ENCODE measurements around the gene SIGLEC10. TPM values are rescaled to one million over a fixed set of nuclear protein-coding genes. Genes with fewer than 3 reads are reported as not detected.

SIGLEC10 gene
- total and polyA plus RNA-seq, 9 of the 15 experiments (the other 6 are each of a cell fraction or from before 2014, with no cell fraction given): 0.10 to 1.8 (median 0.82) TPM

DNA sequence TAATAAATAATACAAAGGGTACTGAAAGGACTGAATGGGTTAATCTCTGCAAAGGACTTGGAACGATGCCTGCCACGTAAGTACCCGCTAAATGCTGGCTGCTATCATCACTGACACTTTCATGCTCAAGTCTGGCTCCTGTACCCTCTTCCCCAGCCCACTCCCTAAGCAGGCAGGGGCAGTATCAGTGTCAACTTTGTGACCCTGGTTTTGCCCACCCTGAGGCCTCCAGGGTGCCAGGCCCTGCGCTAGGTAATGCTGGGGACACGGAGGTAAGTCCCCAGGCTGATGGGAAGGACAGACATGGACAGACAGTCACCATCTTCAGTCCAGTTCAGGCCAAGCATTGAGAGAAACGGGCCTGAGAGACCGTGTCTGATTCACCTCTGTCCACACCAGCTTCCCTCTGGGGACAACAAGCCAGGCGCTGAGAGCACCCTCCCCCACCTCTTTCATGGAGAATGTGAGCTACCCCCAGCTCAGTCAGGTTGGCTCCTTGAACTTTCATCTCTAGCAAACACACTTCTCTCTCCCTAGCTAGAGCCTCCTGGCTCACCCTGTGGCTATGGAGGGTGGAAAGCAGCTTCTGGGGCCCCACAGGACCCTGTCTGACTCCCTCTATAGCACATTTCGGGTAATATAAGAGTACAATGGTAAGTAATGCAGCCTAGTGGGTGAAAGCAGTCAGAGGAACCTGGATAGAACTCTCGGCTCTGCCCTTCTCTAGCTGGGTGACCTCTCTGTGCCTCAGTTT is 52.1 kb downstream of the SIGLEC10 start (continued):
- TF ChIP-seq, protein P1, sequence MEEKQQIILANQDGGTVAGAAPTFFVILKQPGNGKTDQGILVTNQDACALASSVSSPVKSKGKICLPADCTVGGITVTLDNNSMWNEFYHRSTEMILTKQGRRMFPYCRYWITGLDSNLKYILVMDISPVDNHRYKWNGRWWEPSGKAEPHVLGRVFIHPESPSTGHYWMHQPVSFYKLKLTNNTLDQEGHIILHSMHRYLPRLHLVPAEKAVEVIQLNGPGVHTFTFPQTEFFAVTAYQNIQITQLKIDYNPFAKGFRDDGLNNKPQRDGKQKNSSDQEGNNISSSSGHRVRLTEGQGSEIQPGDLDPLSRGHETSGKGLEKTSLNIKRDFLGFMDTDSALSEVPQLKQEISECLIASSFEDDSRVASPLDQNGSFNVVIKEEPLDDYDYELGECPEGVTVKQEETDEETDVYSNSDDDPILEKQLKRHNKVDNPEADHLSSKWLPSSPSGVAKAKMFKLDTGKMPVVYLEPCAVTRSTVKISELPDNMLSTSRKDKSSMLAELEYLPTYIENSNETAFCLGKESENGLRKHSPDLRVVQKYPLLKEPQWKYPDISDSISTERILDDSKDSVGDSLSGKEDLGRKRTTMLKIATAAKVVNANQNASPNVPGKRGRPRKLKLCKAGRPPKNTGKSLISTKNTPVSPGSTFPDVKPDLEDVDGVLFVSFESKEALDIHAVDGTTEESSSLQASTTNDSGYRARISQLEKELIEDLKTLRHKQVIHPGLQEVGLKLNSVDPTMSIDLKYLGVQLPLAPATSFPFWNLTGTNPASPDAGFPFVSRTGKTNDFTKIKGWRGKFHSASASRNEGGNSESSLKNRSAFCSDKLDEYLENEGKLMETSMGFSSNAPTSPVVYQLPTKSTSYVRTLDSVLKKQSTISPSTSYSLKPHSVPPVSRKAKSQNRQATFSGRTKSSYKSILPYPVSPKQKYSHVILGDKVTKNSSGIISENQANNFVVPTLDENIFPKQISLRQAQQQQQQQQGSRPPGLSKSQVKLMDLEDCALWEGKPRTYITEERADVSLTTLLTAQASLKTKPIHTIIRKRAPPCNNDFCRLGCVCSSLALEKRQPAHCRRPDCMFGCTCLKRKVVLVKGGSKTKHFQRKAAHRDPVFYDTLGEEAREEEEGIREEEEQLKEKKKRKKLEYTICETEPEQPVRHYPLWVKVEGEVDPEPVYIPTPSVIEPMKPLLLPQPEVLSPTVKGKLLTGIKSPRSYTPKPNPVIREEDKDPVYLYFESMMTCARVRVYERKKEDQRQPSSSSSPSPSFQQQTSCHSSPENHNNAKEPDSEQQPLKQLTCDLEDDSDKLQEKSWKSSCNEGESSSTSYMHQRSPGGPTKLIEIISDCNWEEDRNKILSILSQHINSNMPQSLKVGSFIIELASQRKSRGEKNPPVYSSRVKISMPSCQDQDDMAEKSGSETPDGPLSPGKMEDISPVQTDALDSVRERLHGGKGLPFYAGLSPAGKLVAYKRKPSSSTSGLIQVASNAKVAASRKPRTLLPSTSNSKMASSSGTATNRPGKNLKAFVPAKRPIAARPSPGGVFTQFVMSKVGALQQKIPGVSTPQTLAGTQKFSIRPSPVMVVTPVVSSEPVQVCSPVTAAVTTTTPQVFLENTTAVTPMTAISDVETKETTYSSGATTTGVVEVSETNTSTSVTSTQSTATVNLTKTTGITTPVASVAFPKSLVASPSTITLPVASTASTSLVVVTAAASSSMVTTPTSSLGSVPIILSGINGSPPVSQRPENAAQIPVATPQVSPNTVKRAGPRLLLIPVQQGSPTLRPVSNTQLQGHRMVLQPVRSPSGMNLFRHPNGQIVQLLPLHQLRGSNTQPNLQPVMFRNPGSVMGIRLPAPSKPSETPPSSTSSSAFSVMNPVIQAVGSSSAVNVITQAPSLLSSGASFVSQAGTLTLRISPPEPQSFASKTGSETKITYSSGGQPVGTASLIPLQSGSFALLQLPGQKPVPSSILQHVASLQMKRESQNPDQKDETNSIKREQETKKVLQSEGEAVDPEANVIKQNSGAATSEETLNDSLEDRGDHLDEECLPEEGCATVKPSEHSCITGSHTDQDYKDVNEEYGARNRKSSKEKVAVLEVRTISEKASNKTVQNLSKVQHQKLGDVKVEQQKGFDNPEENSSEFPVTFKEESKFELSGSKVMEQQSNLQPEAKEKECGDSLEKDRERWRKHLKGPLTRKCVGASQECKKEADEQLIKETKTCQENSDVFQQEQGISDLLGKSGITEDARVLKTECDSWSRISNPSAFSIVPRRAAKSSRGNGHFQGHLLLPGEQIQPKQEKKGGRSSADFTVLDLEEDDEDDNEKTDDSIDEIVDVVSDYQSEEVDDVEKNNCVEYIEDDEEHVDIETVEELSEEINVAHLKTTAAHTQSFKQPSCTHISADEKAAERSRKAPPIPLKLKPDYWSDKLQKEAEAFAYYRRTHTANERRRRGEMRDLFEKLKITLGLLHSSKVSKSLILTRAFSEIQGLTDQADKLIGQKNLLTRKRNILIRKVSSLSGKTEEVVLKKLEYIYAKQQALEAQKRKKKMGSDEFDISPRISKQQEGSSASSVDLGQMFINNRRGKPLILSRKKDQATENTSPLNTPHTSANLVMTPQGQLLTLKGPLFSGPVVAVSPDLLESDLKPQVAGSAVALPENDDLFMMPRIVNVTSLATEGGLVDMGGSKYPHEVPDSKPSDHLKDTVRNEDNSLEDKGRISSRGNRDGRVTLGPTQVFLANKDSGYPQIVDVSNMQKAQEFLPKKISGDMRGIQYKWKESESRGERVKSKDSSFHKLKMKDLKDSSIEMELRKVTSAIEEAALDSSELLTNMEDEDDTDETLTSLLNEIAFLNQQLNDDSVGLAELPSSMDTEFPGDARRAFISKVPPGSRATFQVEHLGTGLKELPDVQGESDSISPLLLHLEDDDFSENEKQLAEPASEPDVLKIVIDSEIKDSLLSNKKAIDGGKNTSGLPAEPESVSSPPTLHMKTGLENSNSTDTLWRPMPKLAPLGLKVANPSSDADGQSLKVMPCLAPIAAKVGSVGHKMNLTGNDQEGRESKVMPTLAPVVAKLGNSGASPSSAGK (IDR thresholded peaks at IDR 0.05): no peak
- no peak for TF ChIP-seq MAZ (CRISPR knock-in tag; conservative IDR thresholded peaks at IDR 0.05 in 1 of 2, IDR thresholded peaks at IDR 0.05 in 1 of 2)
- no peak for TF ChIP-seq BRF1 (IDR thresholded peaks at IDR 0.05; ENCODE audit: borderline replicate concordance, extremely low read depth, insufficient read length)
- TF ChIP-seq XRCC3 (IDR thresholded peaks at IDR 0.05): no peak
- TF ChIP-seq ZNF584 (CRISPR knock-in tag; IDR thresholded peaks at IDR 0.05; ENCODE audit: low read depth): no peak
- TF ChIP-seq ZNF778 (CRISPR knock-in tag; IDR thresholded peaks at IDR 0.05): no peak
- TF ChIP-seq, protein P2, sequence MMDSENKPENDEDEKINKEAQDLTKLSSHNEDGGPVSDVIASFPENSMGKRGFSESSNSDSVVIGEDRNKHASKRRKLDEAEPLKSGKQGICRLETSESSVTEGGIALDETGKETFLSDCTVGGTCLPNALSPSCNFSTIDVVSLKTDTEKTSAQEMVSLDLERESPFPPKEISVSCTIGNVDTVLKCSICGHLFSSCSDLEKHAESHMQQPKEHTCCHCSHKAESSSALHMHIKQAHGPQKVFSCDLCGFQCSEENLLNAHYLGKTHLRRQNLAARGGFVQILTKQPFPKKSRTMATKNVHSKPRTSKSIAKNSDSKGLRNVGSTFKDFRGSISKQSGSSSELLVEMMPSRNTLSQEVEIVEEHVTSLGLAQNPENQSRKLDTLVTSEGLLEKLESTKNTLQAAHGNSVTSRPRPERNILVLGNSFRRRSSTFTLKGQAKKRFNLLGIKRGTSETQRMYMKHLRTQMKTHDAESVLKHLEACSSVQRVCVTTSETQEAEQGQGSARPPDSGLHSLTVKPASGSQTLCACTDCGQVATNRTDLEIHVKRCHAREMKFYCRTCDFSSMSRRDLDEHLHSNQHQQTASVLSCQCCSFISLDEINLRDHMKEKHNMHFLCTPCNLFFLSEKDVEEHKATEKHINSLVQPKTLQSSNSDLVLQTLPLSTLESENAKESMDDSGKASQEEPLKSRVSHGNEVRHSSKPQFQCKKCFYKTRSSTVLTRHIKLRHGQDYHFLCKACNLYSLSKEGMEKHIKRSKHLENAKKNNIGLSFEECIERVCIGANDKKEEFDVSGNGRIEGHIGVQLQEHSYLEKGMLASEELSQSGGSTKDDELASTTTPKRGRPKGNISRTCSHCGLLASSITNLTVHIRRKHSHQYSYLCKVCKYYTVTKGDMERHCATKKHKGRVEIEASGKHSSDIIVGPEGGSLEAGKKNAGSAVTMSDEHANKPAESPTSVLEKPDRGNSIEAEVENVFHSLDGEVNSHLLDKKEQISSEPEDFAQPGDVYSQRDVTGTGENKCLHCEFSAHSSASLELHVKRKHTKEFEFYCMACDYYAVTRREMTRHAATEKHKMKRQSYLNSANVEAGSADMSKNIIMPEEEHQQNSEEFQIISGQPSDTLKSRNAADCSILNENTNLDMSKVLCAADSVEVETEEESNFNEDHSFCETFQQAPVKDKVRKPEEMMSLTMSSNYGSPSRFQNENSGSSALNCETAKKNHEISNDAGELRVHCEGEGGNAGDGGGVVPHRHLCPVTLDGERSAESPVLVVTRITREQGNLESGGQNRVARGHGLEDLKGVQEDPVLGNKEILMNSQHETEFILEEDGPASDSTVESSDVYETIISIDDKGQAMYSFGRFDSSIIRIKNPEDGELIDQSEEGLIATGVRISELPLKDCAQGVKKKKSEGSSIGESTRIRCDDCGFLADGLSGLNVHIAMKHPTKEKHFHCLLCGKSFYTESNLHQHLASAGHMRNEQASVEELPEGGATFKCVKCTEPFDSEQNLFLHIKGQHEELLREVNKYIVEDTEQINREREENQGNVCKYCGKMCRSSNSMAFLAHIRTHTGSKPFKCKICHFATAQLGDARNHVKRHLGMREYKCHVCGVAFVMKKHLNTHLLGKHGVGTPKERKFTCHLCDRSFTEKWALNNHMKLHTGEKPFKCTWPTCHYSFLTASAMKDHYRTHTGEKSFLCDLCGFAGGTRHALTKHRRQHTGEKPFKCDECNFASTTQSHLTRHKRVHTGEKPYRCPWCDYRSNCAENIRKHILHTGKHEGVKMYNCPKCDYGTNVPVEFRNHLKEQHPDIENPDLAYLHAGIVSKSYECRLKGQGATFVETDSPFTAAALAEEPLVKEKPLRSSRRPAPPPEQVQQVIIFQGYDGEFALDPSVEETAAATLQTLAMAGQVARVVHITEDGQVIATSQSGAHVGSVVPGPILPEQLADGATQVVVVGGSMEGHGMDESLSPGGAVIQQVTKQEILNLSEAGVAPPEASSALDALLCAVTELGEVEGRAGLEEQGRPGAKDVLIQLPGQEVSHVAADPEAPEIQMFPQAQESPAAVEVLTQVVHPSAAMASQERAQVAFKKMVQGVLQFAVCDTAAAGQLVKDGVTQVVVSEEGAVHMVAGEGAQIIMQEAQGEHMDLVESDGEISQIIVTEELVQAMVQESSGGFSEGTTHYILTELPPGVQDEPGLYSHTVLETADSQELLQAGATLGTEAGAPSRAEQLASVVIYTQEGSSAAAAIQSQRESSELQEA (IDR thresholded peaks at IDR 0.05; ENCODE audit: low read depth): no peak

Data from K562 (cell line).